Fibroblast of mammary gland (primary cell): ENCODE data around the gene MRPL52.
"Not testable (repeated sequence)": the region's sequence is repeated elsewhere in the genome, so short reads cannot be mapped to it uniquely, and the experiment has no call there.

Experiments
- DNase-seq: peaks from one replicate; pipeline ENCODE4 v3.0.0-alpha.2; 2010; ENCODE audit warnings: low read depth
- H3K4me3 ChIP-seq: 2 replicates; pipeline ENCODE4 v1.5.1; 2011; ENCODE audit warnings: low read depth, mild to moderate bottlenecking, low read length, moderate library complexity; ENCODE audit not compliant: control insufficient read depth
- CTCF ChIP-seq: conservative IDR thresholded peaks from 2 replicates; pipeline ENCODE4 v1.5.1; 2011; ENCODE audit warnings: low read depth, low read length, inconsistent platforms; ENCODE audit not compliant: control insufficient read depth, insufficient read depth

Gene MRPL52

GRCh38 chr14:22820731-22821130 lies 9.0 kb upstream of the MRPL52 start:
- no peak for TF ChIP-seq CTCF
- peak; percentile 11 for DNase-seq
- no peak overlapping the region for H3K4me3 ChIP-seq

GRCh38 chr14:22821193-22822015 lies 8.3 kb upstream of the MRPL52 start:
- H3K4me3 ChIP-seq = no peak overlapping the region
- no peak for DNase-seq
- no peak for TF ChIP-seq CTCF

GRCh38 chr14:22822016-22822570 lies 7.6 kb upstream of the MRPL52 start:
- peak overlapping the region; percentile 40 for H3K4me3 ChIP-seq
- DNase-seq = no peak
- no peak for TF ChIP-seq CTCF

- peak; percentile 83 for DNase-seq
- TF ChIP-seq CTCF = peak; percentile 86
- H3K4me3 ChIP-seq = peak overlapping the region; percentile 40
Measured at GRCh38 chr14:22822571-22823098, 7.1 kb upstream of the MRPL52 start.

GRCh38 chr14:22824711-22825359 lies 4.9 kb upstream of the MRPL52 start:
- no peak for TF ChIP-seq CTCF
- H3K4me3 ChIP-seq = no peak overlapping the region
- DNase-seq = peak; percentile 98

- not testable (repeated sequence) for DNase-seq
- H3K4me3 ChIP-seq = peak overlapping the region; percentile 94
Measured at GRCh38 chr14:22829076-22829660, 519 bp upstream of the MRPL52 start.
